Chondrocyte (in vitro differentiated cells): Measurements from ENCODE around the gene PEX5L. TPM values are rescaled to one million over a fixed set of nuclear protein-coding genes. Genes with fewer than 3 reads are reported as not detected.

Experiments used
- DNase-seq: peaks from one replicate; pipeline ENCODE4 v3.0.0; 2021; ENCODE audit warnings: mixed read lengths, low spot score
- H3K27ac Mint-ChIP-seq: one replicate; pipeline ENCODE4 v1.8.0; 2021; ENCODE audit warnings: mild to moderate bottlenecking, moderate library complexity, mixed read lengths; ENCODE audit not compliant: unreplicated experiment
- H3K27me3 Mint-ChIP-seq: 2 replicates; pipeline ENCODE4 v1.8.0; 2021; ENCODE audit warnings: low read depth, mixed read lengths
- H3K36me3 Mint-ChIP-seq: 2 replicates; pipeline ENCODE4 v1.8.0; 2021; ENCODE audit warnings: low read depth, mixed read lengths
- H3K4me1 Mint-ChIP-seq: 2 replicates; pipeline ENCODE4 v1.8.0; 2021; ENCODE audit warnings: low read depth, mild to moderate bottlenecking, mixed read lengths
- H3K4me3 Mint-ChIP-seq: one replicate; pipeline ENCODE4 v1.8.0; 2021; ENCODE audit warnings: mild to moderate bottlenecking, moderate library complexity, mixed read lengths; ENCODE audit not compliant: unreplicated experiment
- H3K9me3 Mint-ChIP-seq: 2 replicates; pipeline ENCODE4 v1.8.0; 2021; ENCODE audit warnings: low read depth, mixed read lengths
- total RNA-seq: library from RNA; stranded (reverse); gene quantifications from 3 replicates; pipeline ENCODE4 v1.2.1, GENCODE V29; 2021
- TF ChIP-seq, protein P1 (sequence below): fragments of 200-600 bp; sonication (generic); IDR thresholded peaks from 2 replicates; pipeline ENCODE4 v1.5.0; 2021; ENCODE audit warnings: antibody characterized with exemption, mild to moderate bottlenecking, moderate library complexity

The PEX5L gene
- total RNA-seq, 1 donor from 2014 or later = not detected

DNA sequence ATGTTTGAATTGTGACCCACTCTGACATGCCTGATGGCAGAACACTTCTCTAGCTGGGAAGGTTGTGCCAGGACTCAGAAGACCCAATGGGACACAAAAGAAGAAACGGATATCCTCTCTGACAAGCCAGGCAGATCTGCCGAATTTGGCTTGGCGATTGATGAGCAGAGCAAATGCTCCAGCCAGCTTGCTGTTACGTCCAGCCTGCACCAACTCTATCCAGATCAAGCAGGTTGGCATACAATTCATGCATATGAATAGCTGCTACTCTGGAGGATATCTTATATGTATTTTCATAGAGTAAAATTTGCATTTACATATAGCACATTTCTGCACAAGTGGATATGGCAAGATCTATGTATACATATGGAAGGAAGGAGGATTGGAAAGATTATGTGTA lies 102.8 kb downstream of the PEX5L start:
- Mint-ChIP-seq H3K36me3 (no peaks in the 10 kb centered on the region), H3K27ac (no peak overlapping the region), H3K9me3 (no peaks in the 10 kb centered on the region), H3K27me3 (peaks cover 28% of the 10 kb centered on the region), H3K4me1 (no peaks in the 10 kb centered on the region), H3K4me3 (no peak overlapping the region)
- TF ChIP-seq, protein P1, sequence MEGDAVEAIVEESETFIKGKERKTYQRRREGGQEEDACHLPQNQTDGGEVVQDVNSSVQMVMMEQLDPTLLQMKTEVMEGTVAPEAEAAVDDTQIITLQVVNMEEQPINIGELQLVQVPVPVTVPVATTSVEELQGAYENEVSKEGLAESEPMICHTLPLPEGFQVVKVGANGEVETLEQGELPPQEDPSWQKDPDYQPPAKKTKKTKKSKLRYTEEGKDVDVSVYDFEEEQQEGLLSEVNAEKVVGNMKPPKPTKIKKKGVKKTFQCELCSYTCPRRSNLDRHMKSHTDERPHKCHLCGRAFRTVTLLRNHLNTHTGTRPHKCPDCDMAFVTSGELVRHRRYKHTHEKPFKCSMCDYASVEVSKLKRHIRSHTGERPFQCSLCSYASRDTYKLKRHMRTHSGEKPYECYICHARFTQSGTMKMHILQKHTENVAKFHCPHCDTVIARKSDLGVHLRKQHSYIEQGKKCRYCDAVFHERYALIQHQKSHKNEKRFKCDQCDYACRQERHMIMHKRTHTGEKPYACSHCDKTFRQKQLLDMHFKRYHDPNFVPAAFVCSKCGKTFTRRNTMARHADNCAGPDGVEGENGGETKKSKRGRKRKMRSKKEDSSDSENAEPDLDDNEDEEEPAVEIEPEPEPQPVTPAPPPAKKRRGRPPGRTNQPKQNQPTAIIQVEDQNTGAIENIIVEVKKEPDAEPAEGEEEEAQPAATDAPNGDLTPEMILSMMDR = no peak
- no peak for DNase-seq

DNA sequence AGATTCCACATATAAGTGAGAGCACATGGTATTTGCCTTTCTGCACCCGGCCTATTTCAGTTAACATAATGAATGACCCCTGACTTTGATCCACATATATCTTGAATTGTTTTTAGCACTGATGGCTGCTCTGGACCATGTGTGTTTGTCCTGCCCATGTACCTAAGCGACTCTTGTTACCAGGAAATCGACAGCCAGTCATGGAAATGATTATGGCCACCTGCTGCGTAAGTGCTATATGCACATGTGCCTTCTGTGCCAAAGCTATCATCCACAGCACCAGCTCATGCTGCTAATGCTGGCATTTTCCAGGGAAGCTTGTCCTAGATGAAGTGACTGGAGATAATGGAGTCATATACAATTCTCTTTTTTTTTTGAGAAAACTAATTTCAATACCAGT lies 103.7 kb downstream of the PEX5L start:
- H3K4me1 Mint-ChIP-seq = no peaks in the 10 kb centered on the region
- no peaks in the 10 kb centered on the region for H3K36me3 Mint-ChIP-seq
- TF ChIP-seq, protein P1 = no peak
- H3K27me3 Mint-ChIP-seq = peaks cover 29% of the 10 kb centered on the region
- no peak for DNase-seq
- H3K4me3 Mint-ChIP-seq = no peak overlapping the region
- no peak overlapping the region for H3K27ac Mint-ChIP-seq
- no peaks in the 10 kb centered on the region for H3K9me3 Mint-ChIP-seq

DNA sequence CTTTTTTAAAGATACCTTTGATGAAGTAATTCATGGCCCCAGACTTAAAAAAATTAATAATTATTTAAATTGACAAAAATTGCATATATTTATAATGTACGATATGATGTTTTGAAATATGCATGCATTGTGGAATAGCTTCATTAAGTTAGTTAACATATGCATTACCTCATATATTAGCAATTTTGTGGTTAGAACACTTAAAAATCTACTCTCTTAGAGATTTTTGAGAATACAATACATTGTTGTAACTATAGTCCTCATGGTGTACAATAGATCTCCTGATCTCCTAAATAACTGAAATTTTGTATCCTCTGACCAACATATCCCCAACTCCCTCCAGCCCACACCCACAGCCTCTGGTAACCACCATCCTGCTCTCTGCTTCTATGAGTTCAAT lies 104.1 kb downstream of the PEX5L start:
- peaks cover 29% of the 10 kb centered on the region for H3K27me3 Mint-ChIP-seq
- DNase-seq = no peak
- no peak overlapping the region for H3K27ac Mint-ChIP-seq
- no peaks in the 10 kb centered on the region for H3K36me3 Mint-ChIP-seq
- H3K4me1 Mint-ChIP-seq = no peaks in the 10 kb centered on the region
- no peaks in the 10 kb centered on the region for H3K9me3 Mint-ChIP-seq
- no peak overlapping the region for H3K4me3 Mint-ChIP-seq
- TF ChIP-seq, protein P1 = no peak

DNA sequence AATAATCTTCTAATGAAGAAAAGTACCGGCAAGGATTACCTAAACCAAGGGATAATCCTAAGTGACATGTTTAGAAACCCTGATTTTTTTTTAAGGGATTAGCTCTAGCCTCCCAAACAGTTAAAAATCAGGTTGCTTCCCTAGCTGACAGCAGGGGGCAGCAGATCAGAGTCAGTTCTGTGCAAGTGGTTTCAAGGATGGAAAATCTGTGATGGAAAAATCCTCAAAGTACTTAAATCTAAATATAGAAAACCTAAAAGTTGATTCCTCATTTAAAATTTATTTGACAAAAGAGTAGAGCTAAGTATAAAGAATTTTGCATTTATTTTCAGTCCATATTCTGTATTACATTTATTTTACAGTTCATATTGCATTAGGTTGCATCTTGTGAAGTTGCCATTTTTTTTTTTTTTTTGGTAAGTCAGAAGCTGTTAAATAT lies 107.6 kb downstream of the PEX5L start:
- no peaks in the 10 kb centered on the region for H3K9me3 Mint-ChIP-seq
- H3K4me3 Mint-ChIP-seq = no peak overlapping the region
- no peaks in the 10 kb centered on the region for H3K4me1 Mint-ChIP-seq
- no peaks in the 10 kb centered on the region for H3K36me3 Mint-ChIP-seq
- TF ChIP-seq, protein P1 = peak; percentile 92
- no peak for DNase-seq
- H3K27ac Mint-ChIP-seq = no peak overlapping the region
- H3K27me3 Mint-ChIP-seq = peaks cover 41% of the 10 kb centered on the region

DNA sequence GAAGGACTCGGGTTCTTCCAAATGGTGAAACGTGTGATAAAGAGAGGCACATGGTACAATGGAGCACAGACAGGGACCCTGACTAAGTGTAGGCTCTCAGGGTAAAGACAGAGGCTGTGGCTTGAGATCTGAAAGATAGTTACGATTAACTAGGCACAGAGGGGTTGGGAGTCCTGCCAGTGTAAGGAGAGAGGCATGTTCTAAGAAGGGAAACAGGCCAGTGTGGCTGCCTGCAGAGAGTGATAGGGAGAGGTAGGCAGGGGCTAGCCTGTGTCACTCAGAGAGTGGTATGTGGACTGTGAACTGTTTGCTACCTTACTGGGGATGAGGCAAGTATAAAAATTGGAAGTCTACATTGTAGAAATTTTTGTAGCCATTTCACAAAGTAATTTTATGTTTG lies 109.5 kb downstream of the PEX5L start:
- Mint-ChIP-seq H3K4me1 (no peaks in the 10 kb centered on the region), H3K4me3 (no peak overlapping the region), H3K9me3 (no peaks in the 10 kb centered on the region), H3K36me3 (no peaks in the 10 kb centered on the region), H3K27me3 (peaks cover 41% of the 10 kb centered on the region), H3K27ac (no peak overlapping the region)
- no peak for DNase-seq
- TF ChIP-seq, protein P1 = no peak
